Left lung (tissue), 10 donors: ENCODE results near the gene RBFOX2. TPM values are rescaled to one million over a fixed set of nuclear protein-coding genes. Genes with fewer than 3 reads are reported as not detected.

Experiments
- ATAC-seq: fragments of 200-7000 bp; cut with Tn5 transposase; one replicate; pipeline ENCODE4 v1.9.1; 2020; ENCODE audit warnings: moderate library complexity
- DNase-seq, 4 donors: peaks; one replicate each; pipeline ENCODE4 v3.0.0-alpha.2; 2013 to 2020
- H3K27ac ChIP-seq, 2 donors: fragments of 200-600 bp; sonication (generic) in 1 of 2; one replicate each; pipeline versions ENCODE4 v1.5.0 to v1.8.0; 2020 to 2021
- H3K27me3 ChIP-seq, 2 donors: fragments of 200-600 bp; sonication (generic) in 1 of 2; one replicate each; pipeline versions ENCODE4 v1.5.0 to v1.8.0; 2020 to 2021
- H3K36me3 ChIP-seq, 2 donors: fragments of 200-600 bp; sonication (generic) in 1 of 2; one replicate each; pipeline versions ENCODE4 v1.5.0 to v1.8.0; 2020 to 2021
- H3K4me1 ChIP-seq, 2 donors: fragments of 200-600 bp; one replicate each; pipeline ENCODE4 v1.8.0; 2021
- H3K4me3 ChIP-seq, 2 donors: fragments of 200-600 bp; sonication (generic) in 1 of 2; one replicate each; pipeline versions ENCODE4 v1.5.0 to v1.8.0; 2020 to 2021; ENCODE audit warnings: mild to moderate bottlenecking in 1 of 2
- H3K9me3 ChIP-seq, 2 donors: fragments of 200-600 bp; sonication (generic) in 1 of 2; one replicate each; pipeline versions ENCODE4 v1.5.0 to v1.8.0; 2020 to 2021
- intact Hi-C, 2 donors: fragments of 100-400 bp; cut with DNase I; formaldehyde crosslinking; loops; one replicate each; pipeline versions ENCODE4 v1.11.2 to v1.14.2; 2022
- polyA plus RNA-seq, 6 donors: library from polyadenylated mRNA; unstranded; fragments of 120-200 nt; gene quantifications; one replicate each; pipeline ENCODE4 v1.2.1, GENCODE V29; 2013; ENCODE audit not compliant: insufficient read length in 6 of 6
- total RNA-seq, 2 donors: library from RNA; stranded (reverse); fragmentation: NEBNext Ultra II Directional; extraction: Animal tissue kit (Norgen Biotek cat#: 25700); gene quantifications; one replicate each; pipeline ENCODE4 v1.2.1, GENCODE V29; 2021
- TF ChIP-seq, protein P1 (sequence below), 2 donors: fragments of 200-600 bp; sonication (generic) in 1 of 2; IDR thresholded peaks; one replicate each; pipeline versions ENCODE4 v1.5.0 to v1.8.0; 2021; ENCODE audit warnings: antibody characterized with exemption in 2 of 2
- donor health status: DM: no; HTN: yes; CAD: no.
- donor health status: DM: no; HTN: no; CAD: no.

RBFOX2 gene
- total and polyA plus RNA-seq, 8 donors = 63.1 to 171 (median 154) TPM

DNA sequence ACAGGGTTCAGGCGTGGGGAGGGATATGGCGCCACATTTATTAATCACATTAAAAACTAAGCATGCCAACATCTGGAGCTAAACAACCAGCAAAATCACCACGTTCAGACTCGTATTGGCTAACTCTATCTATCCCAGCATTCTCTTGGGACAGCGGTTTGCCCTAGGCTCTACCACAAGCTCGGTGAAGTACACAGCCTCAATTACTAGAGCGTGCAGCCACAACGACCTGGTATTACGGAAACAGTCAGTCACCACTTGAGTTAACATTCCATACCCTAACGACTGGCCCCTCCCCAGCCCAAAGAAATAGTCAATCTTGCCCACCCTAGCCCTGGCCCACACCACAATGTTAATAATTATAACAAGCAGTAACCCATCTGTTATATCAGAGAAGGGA is 278.8 kb downstream of the RBFOX2 start:
- peaks cover 0 to 5% of the 10 kb centered on the region in 2 donors for H3K36me3 ChIP-seq
- H3K27ac ChIP-seq = no peak overlapping the region
- ATAC-seq (no peak), DNase-seq (no peak)
- H3K27me3 ChIP-seq = no peaks in the 10 kb centered on the region
- no peak overlapping the region for H3K4me3 ChIP-seq
- TF ChIP-seq, protein P1, sequence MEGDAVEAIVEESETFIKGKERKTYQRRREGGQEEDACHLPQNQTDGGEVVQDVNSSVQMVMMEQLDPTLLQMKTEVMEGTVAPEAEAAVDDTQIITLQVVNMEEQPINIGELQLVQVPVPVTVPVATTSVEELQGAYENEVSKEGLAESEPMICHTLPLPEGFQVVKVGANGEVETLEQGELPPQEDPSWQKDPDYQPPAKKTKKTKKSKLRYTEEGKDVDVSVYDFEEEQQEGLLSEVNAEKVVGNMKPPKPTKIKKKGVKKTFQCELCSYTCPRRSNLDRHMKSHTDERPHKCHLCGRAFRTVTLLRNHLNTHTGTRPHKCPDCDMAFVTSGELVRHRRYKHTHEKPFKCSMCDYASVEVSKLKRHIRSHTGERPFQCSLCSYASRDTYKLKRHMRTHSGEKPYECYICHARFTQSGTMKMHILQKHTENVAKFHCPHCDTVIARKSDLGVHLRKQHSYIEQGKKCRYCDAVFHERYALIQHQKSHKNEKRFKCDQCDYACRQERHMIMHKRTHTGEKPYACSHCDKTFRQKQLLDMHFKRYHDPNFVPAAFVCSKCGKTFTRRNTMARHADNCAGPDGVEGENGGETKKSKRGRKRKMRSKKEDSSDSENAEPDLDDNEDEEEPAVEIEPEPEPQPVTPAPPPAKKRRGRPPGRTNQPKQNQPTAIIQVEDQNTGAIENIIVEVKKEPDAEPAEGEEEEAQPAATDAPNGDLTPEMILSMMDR (IDR thresholded peaks at IDR 0.05) = no peak
- no peaks in the 10 kb centered on the region for H3K9me3 ChIP-seq
- intact Hi-C loops = no loop called here
- peaks cover 0 to 5% of the 10 kb centered on the region in 2 donors for H3K4me1 ChIP-seq

DNA sequence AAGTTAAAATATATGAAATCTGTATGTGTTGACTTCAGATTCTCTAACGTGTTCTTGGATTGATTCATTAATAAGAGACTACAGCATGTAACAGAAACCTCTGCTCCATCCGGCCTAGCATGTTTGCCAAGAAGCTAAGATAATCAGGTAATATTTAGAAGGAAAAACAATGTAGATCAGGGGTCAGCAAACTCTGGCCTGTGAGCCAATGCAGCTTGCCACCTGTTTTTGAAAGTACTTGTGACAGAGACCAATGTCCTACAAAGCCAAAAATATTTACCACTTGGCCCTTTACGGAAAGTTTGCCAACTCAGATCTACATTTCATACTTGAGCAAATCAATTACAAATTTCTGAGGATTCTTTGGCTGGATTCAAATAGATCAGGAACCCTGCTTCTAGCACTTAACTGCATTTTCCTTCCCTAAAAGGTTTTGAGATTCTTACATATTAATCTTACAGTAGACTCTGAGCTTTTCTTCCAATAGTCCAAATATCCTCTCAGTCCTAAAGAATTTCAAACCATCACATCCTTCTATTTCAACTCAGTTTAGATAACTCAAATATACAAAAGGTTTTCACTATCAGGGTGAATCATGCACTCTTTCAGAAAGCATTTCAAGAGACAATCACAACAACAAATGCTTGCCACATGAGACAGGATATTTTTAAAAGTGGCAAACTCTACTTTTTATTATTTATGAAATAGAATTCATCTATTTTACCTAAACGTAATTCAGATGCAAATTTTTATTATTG is 281.5 kb downstream of the RBFOX2 start:
- DNase-seq = no peak
- no peaks in the 10 kb centered on the region for H3K27me3 ChIP-seq
- H3K4me3 ChIP-seq = no peak overlapping the region
- H3K36me3 ChIP-seq = peaks cover 0 to 14% of the 10 kb centered on the region in 2 donors
- H3K4me1 ChIP-seq = no peaks in the 10 kb centered on the region
- H3K9me3 ChIP-seq = no peaks in the 10 kb centered on the region
- no peak overlapping the region for H3K27ac ChIP-seq
- TF ChIP-seq, protein P1 (IDR thresholded peaks at IDR 0.05) = no peak
- no peak for ATAC-seq
- intact Hi-C loops = no loop called here

DNA sequence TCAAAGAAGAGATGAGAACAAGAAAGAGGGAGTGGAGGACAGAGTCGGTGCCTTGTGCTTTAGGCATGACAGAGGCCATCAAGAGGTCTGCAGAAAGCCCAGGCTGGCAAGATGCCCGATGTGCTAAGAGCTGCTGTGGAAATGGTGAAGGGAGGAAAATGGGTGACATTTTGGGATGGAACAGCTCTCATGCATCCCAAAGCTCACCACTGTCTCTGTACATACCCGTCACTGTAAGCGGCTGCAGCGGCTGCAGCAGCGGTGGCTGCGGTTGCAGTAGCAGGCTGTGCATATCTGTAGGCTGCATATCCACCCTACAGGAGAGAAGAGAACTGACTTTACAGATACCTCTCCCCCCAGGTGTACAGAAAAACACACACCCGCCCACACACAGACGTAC is 282.4 kb downstream of the RBFOX2 start:
- Histone ChIP-seq H3K27ac (no peak overlapping the region), H3K4me3 (no peak overlapping the region), H3K4me1 (no peaks in the 10 kb centered on the region), H3K36me3 (peaks cover 0 to 18% of the 10 kb centered on the region in 2 donors), H3K9me3 (no peaks in the 10 kb centered on the region), H3K27me3 (no peaks in the 10 kb centered on the region)
- DNase-seq (no peak), ATAC-seq (no peak)
- intact Hi-C loops = no loop called here
- TF ChIP-seq, protein P1 (IDR thresholded peaks at IDR 0.05) = no peak

DNA sequence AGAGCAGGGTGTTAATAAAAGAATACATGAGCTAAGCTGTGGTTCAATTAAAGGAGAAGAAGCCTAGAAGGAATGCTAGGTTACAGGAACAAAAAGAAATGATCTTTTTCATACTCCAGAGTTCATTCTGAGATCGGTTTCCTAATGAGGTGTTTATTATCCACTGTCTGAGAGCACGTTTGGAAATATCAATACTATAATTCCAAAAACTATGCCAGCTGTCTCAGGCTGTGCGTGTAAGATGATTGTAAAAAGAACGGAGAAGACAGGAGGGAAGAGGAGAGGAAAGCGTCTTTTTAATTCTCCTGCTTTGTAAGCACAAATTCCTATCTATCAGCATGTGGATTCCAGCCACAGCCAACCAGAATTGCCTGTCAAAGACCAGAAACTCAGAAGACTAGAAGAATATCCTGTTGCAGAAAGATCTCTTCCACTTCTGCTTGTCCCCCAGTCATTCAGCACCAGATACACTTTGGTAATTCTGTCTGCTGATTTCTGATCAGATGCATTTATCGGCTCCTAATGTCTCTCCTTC is 285.2 kb downstream of the RBFOX2 start:
- TF ChIP-seq, protein P1 (IDR thresholded peaks at IDR 0.05) = no peak
- no peaks in the 10 kb centered on the region for H3K27me3 ChIP-seq
- H3K27ac ChIP-seq = no peak overlapping the region
- DNase-seq = no peak
- H3K36me3 ChIP-seq = peaks cover 0 to 21% of the 10 kb centered on the region in 2 donors
- ATAC-seq = no peak
- H3K4me1 ChIP-seq = no peaks in the 10 kb centered on the region
- H3K9me3 ChIP-seq = no peaks in the 10 kb centered on the region
- no peak overlapping the region for H3K4me3 ChIP-seq
- intact Hi-C loops = no loop called here

DNA sequence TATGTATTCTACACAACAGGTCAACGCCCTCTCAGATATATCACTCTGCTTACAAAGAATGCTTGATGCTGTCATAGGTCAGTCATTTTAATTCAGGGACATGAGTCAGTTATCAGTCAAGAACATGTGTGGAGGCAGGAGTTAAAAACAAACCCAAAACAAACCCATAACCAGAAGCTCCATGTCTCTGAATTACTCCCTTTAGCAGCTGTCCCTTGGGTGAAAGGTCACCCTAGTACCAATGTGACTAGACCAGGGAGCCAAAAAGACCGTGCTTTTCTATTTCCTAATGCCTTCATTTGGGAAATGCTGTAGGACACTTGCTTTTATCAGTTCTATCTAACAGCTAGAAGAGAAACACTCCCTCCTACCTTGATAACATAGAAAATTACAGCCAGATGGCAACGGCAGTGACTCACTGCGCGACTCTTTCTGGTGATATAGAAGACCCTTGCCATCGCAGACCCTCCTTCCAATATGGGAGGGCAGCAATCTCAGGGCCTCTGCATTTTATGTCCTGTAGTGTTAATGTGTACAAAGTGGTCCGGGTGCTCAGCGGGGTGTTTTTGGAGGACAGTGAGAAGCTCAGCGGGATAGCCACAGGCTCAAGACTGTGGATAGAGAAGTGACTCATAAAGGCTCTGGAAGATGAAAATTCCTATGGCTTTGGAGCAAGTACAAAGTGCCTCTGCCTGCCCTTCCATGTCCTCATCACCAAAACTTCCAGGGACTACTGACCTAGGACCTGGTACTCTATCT is 286.1 kb downstream of the RBFOX2 start:
- peak; percentile 60 for ATAC-seq
- intact Hi-C loops = no loop called here

More for the DNA sequence above, 286.1 kb downstream of the RBFOX2 start:
- TF ChIP-seq, protein P1 (IDR thresholded peaks at IDR 0.05) = no peak
- no peaks in the 10 kb centered on the region for H3K27me3 ChIP-seq
- H3K9me3 ChIP-seq = no peaks in the 10 kb centered on the region
- no peak for DNase-seq
- no peak overlapping the region for H3K27ac ChIP-seq
- no peaks in the 10 kb centered on the region for H3K4me1 ChIP-seq
- no peak overlapping the region for H3K4me3 ChIP-seq
- peaks cover 0 to 29% of the 10 kb centered on the region in 2 donors for H3K36me3 ChIP-seq
